ENCODE data around the gene FGFR4.

Gene FGFR4

GRCh38 chr5:177131352-177132135 is 44.8 kb downstream of the FGFR4 start:
- TF ChIP-seq EZH2phosphoT487 (conservative IDR thresholded peaks at IDR 0.05; ENCODE audit: low read length) (no peak), CTCF (IDR thresholded peaks at IDR 0.05; ENCODE audit: insufficient read depth, low read length, poor library complexity, severe bottlenecking) (no peak)
- no peaks in the 10 kb centered on the region for H4K20me1 ChIP-seq (ENCODE audit: low read depth, low read length)
- H3K27ac ChIP-seq (ENCODE audit: low read depth, low read length), result peak overlapping the region; percentile 70
- H3K79me2 ChIP-seq (ENCODE audit: insufficient read depth, low read length), result peaks cover 23% of the 10 kb centered on the region
- peaks cover 56% of the 10 kb centered on the region for H3F3A ChIP-seq (ENCODE audit: insufficient read depth)
- H3K4me3 ChIP-seq (ENCODE audit: insufficient read depth, low read length, poor library complexity, severe bottlenecking), result no peak overlapping the region
- H2AFZ ChIP-seq (ENCODE audit: low read depth, low read length, severe bottlenecking), result no peak overlapping the region
- H3K9me3 ChIP-seq (ENCODE audit: insufficient read depth, low read length), result no peaks in the 10 kb centered on the region
- H3K9me2 ChIP-seq (replicated peaks; ENCODE audit: insufficient read depth, low read length), result no peaks in the 10 kb centered on the region
- H3K4me2 ChIP-seq (ENCODE audit: low read depth, low read length, poor library complexity, severe bottlenecking), result no peak overlapping the region
- no peak overlapping the region; the same call in 1 of the 2 replicates for H3K9ac ChIP-seq (ENCODE audit: low read length)
- no peaks in the 10 kb centered on the region for H3K27me3 ChIP-seq (ENCODE audit: low read length)
- H3K36me3 ChIP-seq (ENCODE audit: low read length), result peaks cover 8% of the 10 kb centered on the region; the same call in 1 of the 2 replicates

DNA sequence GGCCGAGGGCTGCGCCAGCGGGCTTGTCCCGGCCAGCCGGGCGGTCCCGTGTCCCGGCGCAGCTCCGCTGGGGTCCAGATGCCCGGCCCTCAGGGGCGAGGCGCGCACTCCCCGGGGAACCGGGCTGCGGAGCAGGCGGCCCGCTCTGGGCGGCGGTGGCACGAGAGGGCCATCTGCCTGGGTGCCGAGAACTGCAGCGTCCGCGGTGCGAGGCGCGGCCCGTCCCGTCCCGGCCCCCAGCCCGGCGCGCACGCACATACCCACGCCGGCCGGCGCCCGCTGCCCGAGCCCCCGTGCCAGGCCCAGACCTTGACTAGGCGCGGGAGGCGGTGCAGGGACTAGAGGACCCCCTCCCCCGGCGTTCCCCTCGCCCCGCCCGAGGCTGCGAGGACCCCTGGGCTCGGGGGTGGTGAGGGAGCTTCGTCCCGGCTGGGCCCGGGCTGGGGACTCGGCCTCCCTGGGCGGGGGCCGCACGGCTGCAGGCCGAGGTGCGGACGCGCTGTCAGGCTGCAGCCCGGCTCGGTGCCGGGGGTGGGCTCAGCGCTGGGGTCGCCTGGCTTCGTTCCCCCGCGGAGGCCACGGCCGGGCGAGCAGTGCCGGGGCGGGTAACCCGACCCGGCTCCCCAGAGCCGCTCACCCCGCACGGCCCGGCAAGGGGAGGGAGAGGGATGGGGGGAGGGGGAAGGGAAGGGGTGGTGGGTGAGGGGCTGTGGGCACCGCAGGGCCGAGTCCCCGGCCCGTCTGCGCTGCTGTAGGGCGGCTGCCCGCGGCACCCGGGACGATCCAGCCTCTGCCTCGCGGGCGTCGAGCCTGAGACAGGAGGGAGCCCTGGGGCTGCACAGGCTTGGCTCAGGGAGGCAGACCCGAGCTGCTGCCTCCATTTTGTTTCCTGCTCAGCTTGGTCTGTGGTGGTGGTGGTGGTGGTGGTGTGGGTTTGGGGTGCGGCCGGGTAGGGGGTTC is 45.7 kb downstream of the FGFR4 start:
- TF ChIP-seq EZH2phosphoT487 (conservative IDR thresholded peaks at IDR 0.05; ENCODE audit: low read length) (no peak), CTCF (IDR thresholded peaks at IDR 0.05; ENCODE audit: insufficient read depth, low read length, poor library complexity, severe bottlenecking) (no peak)
- Histone ChIP-seq H3K36me3 (ENCODE audit: low read length) (peaks cover 17% of the 10 kb centered on the region), H3K9me2 (replicated peaks; ENCODE audit: insufficient read depth, low read length) (no peaks in the 10 kb centered on the region), H4K20me1 (ENCODE audit: low read depth, low read length) (no peaks in the 10 kb centered on the region), H3K79me2 (ENCODE audit: insufficient read depth, low read length) (peaks cover 32% of the 10 kb centered on the region), H3K9me3 (ENCODE audit: insufficient read depth, low read length) (no peaks in the 10 kb centered on the region), H3F3A (ENCODE audit: insufficient read depth) (peaks cover 60% of the 10 kb centered on the region), H2AFZ (ENCODE audit: low read depth, low read length, severe bottlenecking) (peak overlapping the region; percentile 27), H3K27me3 (ENCODE audit: low read length) (no peaks in the 10 kb centered on the region), H3K9ac (ENCODE audit: low read length) (peak overlapping the region; percentile 59), H3K4me3 (ENCODE audit: insufficient read depth, low read length, poor library complexity, severe bottlenecking) (peak overlapping the region; percentile 5), H3K4me2 (ENCODE audit: low read depth, low read length, poor library complexity, severe bottlenecking) (peak overlapping the region; percentile 41), H3K27ac (ENCODE audit: low read depth, low read length) (peak overlapping the region; percentile 70)

DNA sequence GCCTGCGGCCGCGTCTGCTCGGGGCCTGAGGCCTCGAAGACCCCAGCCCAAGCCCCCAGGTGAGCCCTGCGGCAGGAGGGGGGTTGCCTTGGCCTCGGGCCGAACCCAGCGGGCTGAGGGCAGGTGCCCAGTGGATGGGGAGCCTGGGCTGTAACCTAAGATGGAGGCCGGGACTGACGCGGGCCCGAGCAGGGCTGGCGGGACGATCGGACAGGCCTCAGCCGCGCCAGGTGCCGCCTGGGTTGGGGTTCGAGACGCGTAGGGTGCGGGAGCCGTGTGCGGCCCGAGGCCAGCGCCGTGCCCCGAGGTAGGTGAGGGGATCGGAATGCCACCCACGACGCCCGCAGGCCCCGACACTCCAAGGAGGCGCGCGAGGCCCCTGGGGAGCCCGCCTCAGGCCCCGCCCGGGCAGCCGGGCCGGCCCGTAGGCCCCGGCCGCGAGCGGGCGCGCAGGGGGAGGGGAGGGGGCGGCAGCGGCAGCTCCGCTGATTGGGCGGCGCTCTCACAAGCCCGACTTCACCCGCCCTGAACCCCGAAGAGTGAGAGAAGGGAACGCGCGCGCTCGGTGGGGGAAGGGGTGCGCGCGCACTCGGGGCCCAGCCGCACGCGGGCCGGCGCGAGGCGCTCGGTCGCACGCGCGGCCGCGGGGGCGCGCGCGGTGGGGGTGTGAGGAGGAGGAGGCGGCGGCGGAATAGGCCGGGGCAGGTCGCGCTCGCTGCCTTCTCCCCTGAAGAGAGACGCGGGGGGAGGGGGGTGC is 46.6 kb downstream of the FGFR4 start, which contains the start of gene NSD1:
NSD1 (plus strand) TSS at position 678 of the 757 bp plus-strand sequence. CDS start 1,331 bp downstream, outside the sequence.
- Histone ChIP-seq H3K4me2 (ENCODE audit: low read depth, low read length, poor library complexity, severe bottlenecking) (peak within 1 kb of the TSS; percentile 89), H3K9me3 (ENCODE audit: insufficient read depth, low read length) (no peaks in the 10 kb centered on the region), H3K4me3 (ENCODE audit: insufficient read depth, low read length, poor library complexity, severe bottlenecking) (peak within 1 kb of the TSS; percentile 73), H3K27me3 (ENCODE audit: low read length) (no peaks in the 10 kb centered on the region), H3K27ac (ENCODE audit: low read depth, low read length) (peak within 1 kb of the TSS; percentile 86), H3K79me2 (ENCODE audit: insufficient read depth, low read length) (peaks cover 40% of the 10 kb centered on the region), H4K20me1 (ENCODE audit: low read depth, low read length) (no peaks in the 10 kb centered on the region), H3K9me2 (replicated peaks; ENCODE audit: insufficient read depth, low read length) (no peaks in the 10 kb centered on the region), H2AFZ (ENCODE audit: low read depth, low read length, severe bottlenecking) (peak within 1 kb of the TSS; percentile 27), H3F3A (ENCODE audit: insufficient read depth) (peaks cover 60% of the 10 kb centered on the region), H3K36me3 (ENCODE audit: low read length) (peaks cover 23% of the 10 kb centered on the region), H3K9ac (ENCODE audit: low read length) (peak within 1 kb of the TSS; percentile 90)
- TF ChIP-seq CTCF (IDR thresholded peaks at IDR 0.05; ENCODE audit: insufficient read depth, low read length, poor library complexity, severe bottlenecking) (no peak), EZH2phosphoT487 (conservative IDR thresholded peaks at IDR 0.05; ENCODE audit: low read length) (no peak)

Data from SU-DHL-6 (cell line).